Stimulated activated CD4-positive, alpha-beta T cell treated with anti-CD3 and anti-CD28 coated beads, Interleukin-15, amount 100 ng/mL, for 1 hour (primary cell): ENCODE data around the gene SPON1.
"Not testable (repeated sequence)": the region's sequence is repeated elsewhere in the genome, so short reads cannot be mapped to it uniquely, and the experiment has no call there.

Source experiments
- DNase-seq, 2 donors: peaks; one replicate each; pipeline ENCODE4 v3.0.0-alpha.2; 2020; ENCODE audit warnings: low read depth in 1 of 2, low spot score in 1 of 2

Gene SPON1

DNA sequence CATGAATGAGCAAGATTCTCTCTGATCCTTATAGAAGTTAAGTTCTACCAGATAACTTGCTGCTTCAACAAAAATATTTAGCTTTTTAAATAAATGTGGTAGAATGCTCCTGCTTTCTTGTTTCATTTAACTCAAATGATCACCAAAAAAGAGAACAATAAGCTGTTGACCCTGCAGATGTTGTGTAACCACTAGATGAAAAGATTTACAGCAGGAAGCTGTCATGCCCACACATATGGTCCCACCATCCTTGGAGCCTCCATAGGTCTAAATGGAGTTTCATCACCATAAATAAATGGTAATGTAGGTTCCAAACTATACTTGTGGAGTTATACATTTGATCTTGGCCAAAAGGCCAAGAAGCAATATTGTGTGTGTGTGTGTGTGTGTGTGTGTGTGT, 277.7 kb downstream of the SPON1 start:
- no peak for DNase-seq

DNA sequence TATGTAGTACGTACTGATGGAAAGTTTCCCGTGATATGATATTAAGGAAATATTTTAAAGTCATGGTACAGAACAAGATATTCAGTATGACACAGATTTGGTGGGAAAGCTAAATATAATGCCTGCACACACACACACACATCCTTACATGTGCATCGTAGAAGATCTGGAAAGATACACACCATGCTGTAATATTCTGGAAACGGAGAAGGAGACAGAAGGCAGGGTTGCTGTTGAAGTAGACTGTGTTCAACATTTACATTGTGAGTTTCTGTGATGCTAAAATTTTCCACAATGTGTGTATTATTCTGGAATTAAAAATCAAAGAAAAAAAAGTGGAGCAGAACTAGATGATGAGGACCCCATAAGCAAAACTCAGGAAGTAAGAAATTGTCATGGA, 278.4 kb downstream of the SPON1 start:
- no peak for DNase-seq

DNA sequence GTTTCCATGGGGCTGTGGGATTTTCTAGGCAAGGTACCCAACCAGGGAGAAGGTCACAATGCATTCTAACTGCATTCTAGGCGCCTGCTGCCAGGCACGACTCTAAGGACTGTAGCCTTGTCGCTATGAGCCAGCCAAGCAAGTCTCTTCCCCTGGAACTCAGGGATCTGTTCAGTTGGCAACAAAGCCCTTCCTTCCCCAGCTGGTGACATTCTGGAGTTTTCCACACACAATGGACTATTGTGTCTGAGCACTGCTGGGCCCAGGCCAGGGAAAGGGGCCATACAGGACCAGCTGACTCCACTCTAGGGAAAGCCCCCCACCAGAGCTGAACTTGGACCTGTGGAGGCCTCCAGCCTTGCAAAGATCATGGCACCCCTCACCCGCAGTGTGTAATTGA, 279.7 kb downstream of the SPON1 start:
- DNase-seq: no peak

DNA sequence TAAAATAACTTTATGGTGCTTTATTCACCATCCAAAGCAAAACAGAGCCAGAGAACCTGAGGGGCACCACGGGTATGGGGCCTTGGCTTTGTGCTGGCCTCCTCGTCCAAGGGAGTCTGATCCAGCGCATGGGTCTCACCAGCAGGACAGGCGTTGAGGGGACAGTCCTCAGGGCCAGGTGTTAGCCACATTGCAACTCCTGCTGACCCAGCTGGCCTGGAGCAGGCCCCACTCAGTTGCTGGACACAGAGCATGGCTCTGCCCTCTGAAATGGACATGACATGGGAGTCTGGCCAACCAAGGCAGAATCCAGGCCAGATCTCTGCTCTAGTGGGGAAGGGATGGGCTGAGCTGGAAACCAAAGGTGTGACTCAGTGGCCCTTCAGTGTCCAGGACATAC, 280.2 kb downstream of the SPON1 start:
- no peak for DNase-seq

DNA sequence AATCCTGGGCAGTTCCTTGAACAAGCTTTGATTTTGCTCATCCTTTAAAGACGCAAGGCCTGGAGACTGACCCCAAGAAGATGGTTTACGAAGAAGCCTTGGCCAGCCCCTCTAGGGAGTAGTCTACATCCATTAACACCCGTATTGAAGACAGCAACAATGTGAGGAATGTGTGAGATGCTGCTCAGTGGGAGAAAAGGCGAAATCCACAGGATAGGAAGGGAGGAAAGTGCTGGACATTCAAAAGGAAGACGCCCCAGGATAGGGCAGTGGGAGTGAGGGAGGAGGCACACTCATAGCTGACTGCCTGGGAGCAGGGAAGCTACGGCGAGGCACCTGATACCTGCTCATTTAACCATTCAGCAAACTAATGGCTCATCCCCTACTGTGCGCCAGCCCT, 282.4 kb downstream of the SPON1 start:
- DNase-seq: no peak

DNA sequence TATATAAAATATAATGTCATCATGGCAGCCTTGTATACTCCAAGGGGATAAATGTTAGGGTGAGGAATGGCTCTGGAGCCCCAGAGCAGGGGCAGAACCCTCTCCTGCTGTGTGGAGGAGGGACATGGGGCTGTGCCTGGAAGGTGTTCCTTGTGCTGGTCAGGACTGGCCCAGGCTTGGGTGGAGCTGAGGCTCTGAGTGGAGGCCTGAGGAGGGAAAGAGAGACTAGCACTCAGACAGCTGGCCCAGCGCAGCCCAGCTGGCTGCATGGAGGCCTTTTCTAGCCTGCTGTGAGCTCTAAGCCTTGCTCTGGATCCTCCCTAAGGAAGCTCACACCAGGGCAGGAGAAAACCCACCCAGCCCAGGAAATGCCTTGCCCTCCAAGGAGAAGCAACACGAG, 282.9 kb downstream of the SPON1 start:
- no peak for DNase-seq

DNA sequence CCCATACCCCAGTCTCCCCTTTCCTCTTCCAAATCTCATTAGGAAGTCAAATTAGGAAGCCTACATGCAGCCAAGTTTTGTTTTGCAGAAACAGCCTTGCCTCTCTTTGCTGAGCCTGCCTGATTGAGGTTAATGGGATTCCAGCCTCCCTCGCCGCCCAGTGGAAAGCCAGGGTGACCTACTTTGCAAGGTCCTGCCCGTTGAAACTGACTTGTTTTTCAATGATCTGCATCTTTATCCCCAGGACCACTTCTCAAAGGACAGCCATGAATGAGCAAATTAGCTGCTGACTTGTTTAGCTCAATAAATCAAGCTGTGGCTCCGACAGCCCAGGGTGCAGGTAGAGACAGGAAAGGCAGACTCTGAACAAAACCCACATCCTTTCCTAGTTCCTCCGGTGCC, 286.1 kb downstream of the SPON1 start:
- no peak for DNase-seq

DNA sequence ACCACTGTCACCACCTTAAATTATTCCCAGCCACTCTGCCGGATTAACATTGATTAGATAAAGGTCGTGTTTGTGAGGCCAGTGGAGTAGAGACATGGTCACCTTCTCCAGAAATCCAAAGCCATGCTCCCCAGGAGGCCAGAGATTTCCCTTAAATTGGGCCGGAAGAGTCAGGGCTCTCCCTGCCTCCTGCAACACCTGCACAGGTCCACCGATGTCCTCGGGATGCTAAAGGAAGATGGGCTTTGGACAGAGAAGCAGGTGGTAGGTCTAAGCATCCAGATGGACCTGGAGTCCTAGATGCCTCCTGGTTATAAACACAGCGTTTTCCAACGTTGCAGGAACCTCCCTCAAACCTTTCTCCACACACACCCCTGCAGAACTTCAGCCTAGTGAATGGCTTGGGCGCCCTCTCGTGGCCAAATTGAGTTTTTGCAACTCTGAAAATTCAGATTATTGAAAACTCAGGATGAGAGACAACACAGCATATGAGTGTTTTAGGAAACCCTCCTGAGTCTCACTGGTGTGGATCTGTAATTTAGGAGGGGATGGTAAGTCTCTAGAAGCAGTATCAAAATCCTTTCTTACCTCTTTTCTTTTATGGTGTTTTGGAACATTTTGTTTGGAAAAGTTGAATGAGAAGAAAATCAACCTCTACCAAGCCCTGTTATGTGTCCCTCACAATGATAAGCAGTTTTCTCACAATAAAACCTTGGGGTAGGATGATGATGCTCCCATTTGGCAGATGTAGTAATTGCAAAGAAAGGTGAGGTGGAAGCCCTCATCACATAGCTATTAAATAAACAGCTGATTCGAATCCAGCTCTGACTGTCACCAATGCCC, 286.8 kb downstream of the SPON1 start:
- DNase-seq: peak; percentile 44 to 49

DNA sequence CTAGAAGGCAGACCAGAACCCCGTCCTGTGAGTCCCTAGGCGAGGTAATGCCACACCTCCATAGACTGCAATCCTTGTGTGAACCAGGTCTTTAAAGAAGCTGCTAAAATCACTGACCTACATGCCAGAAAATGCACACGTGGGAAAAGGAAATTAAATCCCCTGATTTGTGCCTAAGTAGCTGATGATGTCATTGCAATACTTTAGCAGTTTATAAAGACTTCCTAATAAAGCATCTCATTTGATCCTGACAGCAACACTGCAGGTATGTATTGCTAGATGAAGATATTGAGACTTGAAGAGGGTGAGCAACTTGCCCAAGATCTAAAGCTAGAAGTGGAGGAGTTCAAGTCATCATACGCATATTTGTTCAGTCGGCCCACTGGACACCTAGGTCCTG, 289.2 kb downstream of the SPON1 start:
- DNase-seq: no peak

DNA sequence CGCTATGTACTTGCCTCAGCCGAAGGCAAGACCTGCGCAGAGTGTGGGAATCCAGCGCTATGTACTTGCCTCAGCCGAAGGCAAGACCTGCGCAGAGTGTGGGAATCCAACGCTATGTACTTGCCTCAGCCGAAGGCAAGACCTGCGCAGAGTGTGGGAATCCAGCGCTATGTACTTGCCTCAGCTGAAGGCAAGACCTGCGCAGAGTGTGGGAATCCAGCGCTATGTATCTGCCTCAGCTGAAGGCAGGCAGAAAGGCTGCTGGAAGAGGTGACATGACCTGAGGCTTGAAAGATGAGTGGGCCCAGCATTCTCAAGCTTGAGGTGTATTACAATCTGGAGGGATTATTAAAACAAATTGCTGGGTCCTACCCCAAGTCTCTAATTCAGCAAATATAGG, 290.0 kb downstream of the SPON1 start:
- not testable (repeated sequence) for DNase-seq

DNA sequence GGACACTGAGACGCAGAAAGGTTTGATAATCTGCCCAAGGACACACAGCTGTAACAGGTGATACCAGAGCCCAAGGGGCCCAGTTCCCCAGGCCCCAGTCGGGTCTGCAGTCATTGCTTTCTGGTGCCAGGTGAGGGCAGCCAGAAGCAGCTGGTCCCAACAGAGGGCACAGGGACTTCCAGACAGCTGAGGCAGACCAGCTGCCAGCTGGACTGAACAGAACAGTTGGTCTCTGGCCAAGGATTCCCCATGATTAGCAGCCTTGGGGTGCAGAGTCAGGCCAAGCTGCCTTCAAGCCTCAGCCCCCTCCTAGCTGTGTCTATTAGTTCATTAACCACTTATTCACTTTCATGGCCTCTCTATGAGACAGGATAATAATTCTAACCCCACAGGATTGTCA, 290.9 kb downstream of the SPON1 start:
- DNase-seq: no peak

DNA sequence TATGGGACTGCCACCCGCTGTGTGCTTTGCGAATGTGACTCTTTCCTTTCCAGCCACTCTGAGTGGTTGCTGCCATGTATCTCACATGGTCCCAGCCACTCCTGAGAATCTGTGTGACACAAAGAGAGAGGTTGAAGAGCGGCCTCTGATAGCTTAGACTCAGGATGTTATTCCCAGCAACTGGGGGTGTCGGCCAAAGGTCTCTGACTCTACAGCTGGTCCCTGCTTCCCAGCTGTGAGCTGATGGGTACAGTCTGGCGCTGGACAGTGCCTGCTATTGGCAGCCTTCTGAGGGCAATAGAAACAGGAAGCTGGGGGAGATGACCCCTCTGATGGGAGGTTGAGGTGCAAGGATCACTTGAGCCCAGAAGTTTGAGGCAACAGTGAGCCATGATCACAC, 291.3 kb downstream of the SPON1 start:
- no peak for DNase-seq

DNA sequence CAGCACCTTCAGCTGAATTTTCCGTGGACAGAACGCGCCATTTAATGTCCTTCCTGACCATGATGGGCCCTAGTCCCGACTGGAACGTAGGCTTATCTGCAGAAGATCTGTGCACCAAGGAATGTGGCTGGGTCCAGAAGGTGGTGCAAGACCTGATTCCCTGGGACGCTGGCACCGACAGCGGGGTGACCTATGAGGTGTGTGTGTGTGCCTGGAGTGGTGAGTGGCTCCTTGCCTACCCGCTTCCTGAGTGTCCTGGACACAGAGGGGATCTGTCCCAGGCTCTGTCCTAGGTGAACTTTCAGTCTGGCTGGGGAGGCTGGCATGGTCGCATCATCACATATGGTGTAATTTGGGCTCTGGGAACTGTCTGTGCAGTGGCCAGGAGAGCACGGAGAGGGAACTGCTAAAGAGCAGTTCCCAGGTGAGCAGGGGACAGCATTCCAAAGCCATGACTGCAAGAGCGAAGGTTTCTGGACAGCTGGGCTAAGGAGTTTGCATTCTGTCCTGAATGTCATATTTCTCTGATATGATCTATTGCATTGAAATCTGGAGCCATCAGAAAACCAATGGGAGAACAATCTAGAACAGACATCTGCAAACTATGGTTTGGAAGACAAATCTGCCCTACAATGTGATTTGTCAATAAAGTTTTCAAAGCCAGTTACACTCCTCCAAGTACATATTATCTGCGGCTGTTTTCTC, 292.2 kb downstream of the SPON1 start:
- no peak for DNase-seq

DNA sequence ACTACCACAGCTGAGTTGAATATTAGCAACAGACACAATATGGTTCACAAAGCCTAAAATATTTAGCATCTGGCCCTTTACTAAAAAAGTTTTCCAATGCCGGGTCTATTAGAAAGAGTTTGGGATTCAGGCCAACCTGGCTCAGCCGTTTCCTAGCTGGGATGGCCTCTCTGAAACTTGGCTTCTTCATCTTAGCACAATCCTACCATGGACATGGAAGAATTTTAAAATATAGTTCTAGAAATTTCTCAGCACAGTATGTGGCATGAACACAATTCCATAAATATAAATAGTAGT, 292.7 kb downstream of the SPON1 start:
- no peak for DNase-seq

DNA sequence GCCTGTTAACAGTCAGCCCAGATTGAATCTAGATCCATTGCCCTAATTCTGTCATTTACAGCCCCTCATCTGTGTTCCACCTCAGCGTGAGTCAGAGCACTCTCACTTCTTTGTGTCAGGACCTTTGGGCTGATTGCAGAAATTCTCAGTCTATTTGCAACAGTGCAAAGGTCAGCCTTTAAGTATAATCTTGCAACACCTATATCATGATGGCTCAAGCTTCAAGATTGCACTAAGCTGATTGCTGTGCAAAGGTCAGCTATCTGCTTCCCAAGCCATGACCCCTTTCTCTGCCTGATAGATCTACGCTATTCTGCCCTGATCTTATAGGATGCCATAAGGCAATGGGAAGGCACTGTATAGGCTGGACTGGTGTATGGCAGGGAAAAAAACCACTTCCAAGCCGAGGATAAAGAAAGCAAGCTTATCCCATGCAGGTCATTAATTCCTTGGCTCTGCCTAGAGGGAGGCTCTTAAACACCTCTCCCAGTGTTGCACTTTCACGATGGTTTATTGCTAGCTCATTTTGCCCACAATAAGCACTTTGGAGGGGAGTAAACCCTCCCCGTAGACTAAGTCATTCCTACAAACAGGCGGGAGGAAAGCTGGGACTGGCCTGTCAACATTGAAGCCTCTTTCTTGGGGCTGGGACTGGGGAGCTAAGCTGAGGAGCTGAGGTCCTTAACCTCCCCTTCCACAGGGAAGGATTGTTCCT, 295.9 kb downstream of the SPON1 start:
- DNase-seq: no peak

DNA sequence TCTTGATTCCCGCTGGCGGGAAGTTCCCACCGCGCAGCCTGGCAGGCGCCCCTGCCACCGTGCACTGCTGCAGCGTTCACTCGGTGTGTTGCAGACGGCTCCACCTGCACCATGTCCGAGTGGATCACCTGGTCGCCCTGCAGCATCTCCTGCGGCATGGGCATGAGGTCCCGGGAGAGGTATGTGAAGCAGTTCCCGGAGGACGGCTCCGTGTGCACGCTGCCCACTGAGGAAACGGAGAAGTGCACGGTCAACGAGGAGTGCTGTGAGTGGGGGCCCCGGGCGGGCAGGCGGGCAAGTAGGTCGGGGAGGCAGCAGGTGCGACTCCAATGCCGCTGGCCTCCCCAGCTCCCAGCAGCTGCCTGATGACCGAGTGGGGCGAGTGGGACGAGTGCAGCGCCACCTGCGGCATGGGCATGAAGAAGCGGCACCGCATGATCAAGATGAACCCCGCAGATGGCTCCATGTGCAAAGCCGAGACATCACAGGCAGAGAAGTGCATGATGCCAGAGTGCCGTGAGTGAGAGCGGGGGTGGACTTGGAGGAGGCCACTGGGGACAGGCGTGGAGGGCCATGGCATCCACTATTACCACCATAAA, 296.8 kb downstream of the SPON1 start:
- DNase-seq: no peak

DNA sequence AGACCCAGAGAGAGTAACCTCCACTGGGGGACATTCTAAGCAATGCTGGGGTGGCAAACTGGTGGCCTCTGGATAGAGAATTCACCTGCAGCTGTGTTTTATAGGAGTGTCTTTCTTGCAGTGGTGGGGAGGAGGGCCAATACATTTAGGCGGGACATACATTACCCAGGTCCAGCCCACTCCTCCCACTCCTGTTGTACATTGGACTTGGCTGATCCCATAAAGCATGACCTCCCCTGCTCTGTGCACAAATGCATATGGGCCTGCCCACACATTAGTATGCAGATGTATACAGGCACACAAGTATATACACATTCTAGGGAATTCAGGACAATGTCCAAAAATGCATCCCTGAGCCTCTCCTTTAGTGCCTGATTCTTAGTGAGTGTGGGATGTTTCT, 297.4 kb downstream of the SPON1 start:
- no peak for DNase-seq

DNA sequence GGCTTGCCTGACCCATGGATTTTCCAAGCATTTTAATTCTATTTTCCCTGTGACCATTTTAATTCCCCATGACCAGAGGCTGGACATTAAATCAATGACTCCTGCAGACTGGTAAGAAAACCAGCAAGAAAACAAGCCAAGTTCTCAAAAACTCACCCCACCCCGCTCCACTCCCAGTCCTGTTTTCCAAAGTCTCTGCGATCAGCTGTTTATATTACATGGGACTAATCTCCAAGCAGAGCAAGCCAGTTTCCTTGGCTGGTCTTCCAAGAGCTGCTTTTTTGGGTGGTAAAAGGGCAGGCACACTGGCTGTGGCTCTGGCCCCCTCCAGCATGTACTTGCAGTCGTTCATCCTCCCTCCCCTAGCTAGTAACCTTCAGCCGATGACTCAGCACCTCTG, 298.5 kb downstream of the SPON1 start:
- no peak for DNase-seq

DNA sequence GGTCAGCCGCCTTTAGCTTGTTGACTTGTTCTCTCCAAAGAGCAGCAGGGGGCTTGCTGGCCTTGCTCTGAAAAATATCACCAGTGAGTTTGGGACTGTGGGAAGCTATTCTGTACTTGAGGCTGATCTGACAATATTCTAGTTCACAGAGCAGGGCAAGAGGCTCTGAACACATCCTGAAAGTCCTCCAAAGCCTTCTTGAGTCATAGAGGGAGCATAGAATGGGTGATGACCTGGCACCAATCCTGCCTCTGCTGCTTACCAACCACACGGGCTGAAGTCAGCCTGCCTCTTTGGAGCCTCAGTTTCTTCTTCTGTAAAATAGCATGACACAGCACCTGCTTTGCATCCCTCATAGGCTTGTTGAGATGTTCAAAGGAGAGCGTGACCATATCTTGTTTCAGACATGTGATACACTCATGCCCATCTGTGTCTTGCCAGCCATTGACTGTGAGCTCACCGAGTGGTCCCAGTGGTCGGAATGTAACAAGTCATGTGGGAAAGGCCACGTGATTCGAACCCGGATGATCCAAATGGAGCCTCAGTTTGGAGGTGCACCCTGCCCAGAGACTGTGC, 299.8 kb downstream of the SPON1 start:
- no peak for DNase-seq

DNA sequence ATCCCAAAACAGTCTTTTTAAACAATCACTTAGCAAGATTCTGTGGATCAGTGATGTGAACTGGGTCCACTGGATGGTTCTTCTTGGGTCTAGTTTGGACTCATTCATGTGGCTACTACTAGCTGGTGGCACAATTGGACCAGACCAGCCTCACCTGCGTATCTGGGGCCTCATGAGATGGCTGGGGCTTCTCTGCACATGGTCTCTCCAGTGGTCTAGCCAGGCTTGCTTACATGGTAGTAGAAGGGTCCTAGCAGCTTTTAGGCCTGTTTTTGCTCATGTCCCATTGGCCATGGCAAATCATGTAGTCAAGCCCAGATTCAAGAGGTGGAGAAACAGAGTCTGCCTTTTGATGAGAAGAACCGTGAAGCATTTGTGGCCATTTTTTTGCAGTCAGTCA, 302.4 kb downstream of the SPON1 start:
- no peak for DNase-seq

DNA sequence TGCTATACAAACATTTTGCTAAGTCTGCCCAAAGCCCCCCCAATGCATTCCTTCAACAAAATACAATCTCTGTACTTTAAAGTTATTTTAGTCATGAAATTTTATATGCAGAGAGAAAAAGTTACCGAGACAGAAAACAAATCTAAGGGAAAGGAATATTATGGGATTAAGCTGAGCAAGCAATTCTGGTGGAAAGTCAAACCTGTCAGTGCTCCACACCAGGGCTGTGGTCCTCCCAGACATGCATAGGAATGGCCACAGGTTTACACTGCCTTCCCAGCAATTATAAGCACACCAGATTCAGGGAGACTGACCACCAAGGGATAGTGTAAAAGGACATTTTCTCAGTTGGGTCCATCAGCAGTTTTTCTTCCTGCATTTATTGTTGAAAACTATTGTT, 304.1 kb downstream of the SPON1 start:
- no peak for DNase-seq
